OCI-LY7 (cell line): ENCODE measurements around the gene CDC42BPA.

Experiments
- CTCF ChIP-seq: fragments of 200-600 bp; sonication (generic); conservative IDR thresholded peaks from 2 replicates; pipeline ENCODE4 v1.5.1; 2014; ENCODE audit warnings: mild to moderate bottlenecking, antibody characterized with exemption, low read length, moderate library complexity, mixed read lengths
- EZH2phosphoT487 ChIP-seq: fragments of 200-600 bp; sonication (generic); IDR thresholded peaks from 2 replicates; pipeline ENCODE4 v1.6.1; 2018; ENCODE audit warnings: low read depth, borderline replicate concordance, mild to moderate bottlenecking, mixed run types, antibody characterized with exemption, low read length, moderate library complexity, mixed read lengths

- no peak for TF ChIP-seq CTCF
- TF ChIP-seq EZH2phosphoT487 = no peak
These were observed 331.7 kb downstream of the CDC42BPA start for GRCh38 chr1:226986496-226987178.
